Measurements from ENCODE around the gene TM4SF4.

TM4SF4 gene

GRCh38 chr3:149481491-149481890 lies 7.0 kb downstream of the TM4SF4 start:
- DNase-seq (ENCODE audit: low read depth), result no peak

- DNase-seq (ENCODE audit: low read depth), result no peak
Measured at GRCh38 chr3:149486726-149487125, 12.2 kb downstream of the TM4SF4 start.

GRCh38 chr3:149487598-149488197 lies 13.2 kb downstream of the TM4SF4 start:
- DNase-seq (ENCODE audit: low read depth), result no peak

GRCh38 chr3:149489060-149489690 lies 14.7 kb downstream of the TM4SF4 start:
- DNase-seq (ENCODE audit: low read depth), result no peak

GRCh38 chr3:149490260-149490971 lies 15.9 kb downstream of the TM4SF4 start:
- DNase-seq (ENCODE audit: low read depth), result no peak

- DNase-seq (ENCODE audit: low read depth), result no peak
Measured at GRCh38 chr3:149493315-149494021, 19.0 kb downstream of the TM4SF4 start.

- DNase-seq (ENCODE audit: low read depth), result no peak
Measured at GRCh38 chr3:149494022-149494758, 19.7 kb downstream of the TM4SF4 start.

- DNase-seq (ENCODE audit: low read depth), result no peak
Measured at GRCh38 chr3:149494759-149495580, 20.5 kb downstream of the TM4SF4 start.

- DNase-seq (ENCODE audit: low read depth), result no peak
Measured at GRCh38 chr3:149495581-149496125, 21.2 kb downstream of the TM4SF4 start.

GRCh38 chr3:149496891-149497290 lies 22.4 kb downstream of the TM4SF4 start:
- DNase-seq (ENCODE audit: low read depth), result no peak

GRCh38 chr3:149497966-149498670 lies 23.6 kb downstream of the TM4SF4 start:
- DNase-seq (ENCODE audit: low read depth), result no peak

- no peak for DNase-seq (ENCODE audit: low read depth)
Measured at GRCh38 chr3:149501524-149501923, 27.0 kb downstream of the TM4SF4 start.

GRCh38 chr3:149502438-149502837 lies 27.9 kb downstream of the TM4SF4 start:
- DNase-seq (ENCODE audit: low read depth), result no peak

- DNase-seq (ENCODE audit: low read depth), result no peak
Measured at GRCh38 chr3:149506540-149506939, 32.0 kb downstream of the TM4SF4 start.

- no peak for DNase-seq (ENCODE audit: low read depth)
Measured at GRCh38 chr3:149506965-149507364, 32.5 kb downstream of the TM4SF4 start.

- DNase-seq (ENCODE audit: low read depth), result no peak
Measured at GRCh38 chr3:149507491-149508324, 33.2 kb downstream of the TM4SF4 start.

GRCh38 chr3:149509526-149509925 lies 35.0 kb downstream of the TM4SF4 start:
- DNase-seq (ENCODE audit: low read depth), result no peak

- no peak for DNase-seq (ENCODE audit: low read depth)
Measured at GRCh38 chr3:149510480-149510879, 36.0 kb downstream of the TM4SF4 start.

- DNase-seq (ENCODE audit: low read depth), result no peak
Measured at GRCh38 chr3:149511040-149511626, 36.6 kb downstream of the TM4SF4 start.

Data from activated T-helper 1 cell treated with Interleukin-2 at 50 U/mL for 16 hours (primary cell).